K562 (cell line): ENCODE data around the gene UMAD1. TPM values are rescaled to one million over a fixed set of nuclear protein-coding genes. Genes with fewer than 3 reads are reported as not detected.

Experiments
- BHLHE40 ChIP-seq: IDR thresholded peaks from 2 replicates; pipeline ENCODE4 v1.6.1; 2011; ENCODE audit warnings: low read length, improper control_type of control experiment
- CTCFL ChIP-seq: IDR thresholded peaks from 2 replicates; pipeline ENCODE4 v1.6.1; 2011; ENCODE audit warnings: borderline replicate concordance, low read depth, mild to moderate bottlenecking, moderate library complexity, low read length; ENCODE audit not compliant: insufficient read depth, poor library complexity, severe bottlenecking
- FOXA1 ChIP-seq: fragments of 450-650 bp; IDR thresholded peaks from 2 replicates; pipeline ENCODE4 v1.6.1; 2016; ENCODE audit warnings: mild to moderate bottlenecking, borderline replicate concordance
- PHB2 ChIP-seq: fragments of 450-650 bp; IDR thresholded peaks from 2 replicates; pipeline ENCODE4 v1.6.1; 2017; ENCODE audit warnings: low read depth
- PPARD ChIP-seq: fragments of 250-450 bp; sonication (Bioruptor Pico); IDR thresholded peaks from 2 replicates; pipeline ENCODE4 v1.8.0; 2022; ENCODE audit warnings: inconsistent platforms, mild to moderate bottlenecking, moderate library complexity
- USF2 ChIP-seq: sonication (generic); formaldehyde crosslinking; IDR thresholded peaks from 2 replicates; pipeline ENCODE4 v1.5.0; 2020; ENCODE audit warnings: missing genetic modification reagents
- ZBTB43 ChIP-seq: sonication (generic); formaldehyde crosslinking; IDR thresholded peaks from 2 replicates; pipeline ENCODE4 v1.8.0; 2023; ENCODE audit warnings: mild to moderate bottlenecking, missing genetic modification reagents
- ZC3H8 ChIP-seq: fragments of 450-650 bp; IDR thresholded peaks from 2 replicates; pipeline ENCODE4 v1.6.1; 2017
- ZFP36 ChIP-seq: fragments of 150-350 bp; IDR thresholded peaks from 2 replicates; pipeline ENCODE4 v1.6.1; 2018; ENCODE audit warnings: low read length, low read depth; ENCODE audit not compliant: partially characterized antibody
- ZNF280B ChIP-seq: fragments of 250-450 bp; sonication (Bioruptor Pico); IDR thresholded peaks from 2 replicates; pipeline ENCODE4 v1.5.1; 2021; ENCODE audit warnings: mild to moderate bottlenecking
- ZNF318 ChIP-seq, 2 experiments: fragments of 450-650 bp; IDR thresholded peaks; 2 replicates each; pipeline ENCODE4 v1.6.1; 2016; ENCODE audit warnings: mild to moderate bottlenecking in 2 of 2, borderline replicate concordance in 1 of 2, low read depth in 1 of 2, moderate library complexity in 1 of 2
- ZSCAN32 ChIP-seq: fragments of 450-650 bp; formaldehyde crosslinking; IDR thresholded peaks from 2 replicates; pipeline ENCODE4 v1.4.0; 2020; ENCODE audit warnings: mild to moderate bottlenecking, moderate library complexity
- polyA plus RNA-seq, 8 experiments: library from polyadenylated mRNA; depleted of rRNA in 4 of 8; stranded (reverse) in 5 of 8; unstranded in 3 of 8; fragments of >200 nt; fragmentation: Nextera tagmentation in 2 of 8; fragmentation: Illumina TruSeq in 1 of 8; extraction: Ambion mirVana in 2 of 8; extraction: Trizol in 1 of 8; gene quantifications; 2 replicates each; pipeline versions ENCODE4 v1.2.1 to v1.2.3, GENCODE V29; 2011 to 2014; ENCODE audit warnings: inconsistent platforms in 1 of 8, missing spikeins in 1 of 8
- total RNA-seq, 7 experiments: library from RNA; depleted of rRNA in 6 of 7; stranded (reverse); fragments of >200 nt in 6 of 7; fragmentation: Illumina TruSeq in 2 of 7; extraction: Trizol in 2 of 7; gene quantifications; 2 replicates each; pipeline versions ENCODE4 v1.2.1 to v1.2.3, GENCODE V29; 2011 to 2021; ENCODE audit warnings: low replicate concordance in 1 of 7

Gene UMAD1
- total and polyA plus RNA-seq, 9 of the 15 experiments (the other 6 are each of a cell fraction or from before 2014, with no cell fraction given) = 9.0 to 26.7 (median 13.3) TPM

DNA sequence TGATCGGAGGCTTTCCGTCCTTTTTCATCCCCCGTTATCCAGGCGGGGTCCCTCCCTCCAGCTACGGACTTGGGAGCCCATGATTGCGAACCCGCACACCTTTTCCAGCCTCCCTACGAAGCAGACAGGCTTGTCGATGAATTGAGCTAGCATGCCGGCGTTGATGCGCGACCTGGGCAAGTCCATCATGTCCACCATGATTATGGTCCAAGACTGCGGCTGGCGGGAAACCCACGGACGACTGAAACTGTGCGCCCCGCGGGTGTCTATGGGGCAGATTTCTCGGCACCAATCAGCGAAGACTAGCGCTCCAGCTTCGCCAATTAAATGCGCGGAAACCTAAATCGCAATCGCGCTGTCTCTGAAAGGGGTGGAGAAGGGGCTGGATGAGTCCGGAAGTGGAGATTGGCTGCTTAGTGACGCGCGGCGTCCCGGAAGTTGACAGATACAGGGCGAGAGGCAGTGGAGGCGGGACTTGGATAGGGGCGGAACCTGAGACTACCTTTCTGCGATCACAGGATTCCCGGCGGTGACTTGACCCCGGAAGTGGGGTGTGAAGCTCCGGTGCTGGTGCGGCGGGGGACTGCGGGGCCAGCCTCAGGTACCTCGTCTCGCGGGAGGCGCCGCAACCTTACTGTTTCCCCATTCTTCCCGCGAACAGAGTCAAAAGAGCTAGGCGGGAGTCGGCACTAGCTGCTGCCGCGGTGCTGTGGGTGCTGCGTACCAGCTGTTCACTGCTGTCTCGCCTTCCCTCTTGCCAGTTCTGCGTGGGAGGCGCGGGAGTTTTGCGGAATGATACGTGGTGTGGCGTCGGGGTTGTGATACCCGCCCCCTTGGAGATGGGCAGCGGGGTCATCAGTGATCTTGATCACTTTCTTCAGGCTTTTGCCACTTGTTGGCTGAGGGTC, at the start of gene UMAD1 (continued):
- TF ChIP-seq BHLHE40 (no peak; the same call in 1 of the 2 replicates), PPARD (CRISPR knock-in tag) (no peak), ZBTB43 (CRISPR knock-in tag) (no peak), ZC3H8 (no peak), ZNF280B (no peak), ZNF318 (IDR thresholded peaks at IDR 0.05; ENCODE audit: borderline replicate concordance in 1 of 2, low read depth in 1 of 2) (peak in 1 of 2 experiments; percentile 43; a peak in 1 of 4 replicates), FOXA1 (no peak), ZFP36 (no peak), USF2 (CRISPR knock-in tag) (no peak), PHB2 (no peak), ZSCAN32 (CRISPR knock-in tag) (no peak), CTCFL (no peak)
